ENCODE results near the gene STK26. TPM values are rescaled to one million over a fixed set of nuclear protein-coding genes. Genes with fewer than 3 reads are reported as not detected.

STK26 gene
- total and polyA plus RNA-seq, 2 of the 13 experiments (the other 11 are each of a cell fraction or from before 2014, with no cell fraction given), result 16.9 to 47.9 TPM

GRCh38 chrX:132004728-132005127 is 18.4 kb upstream of the STK26 start:
- H3K27ac ChIP-seq (ENCODE audit: extremely low read length, insufficient read depth, low read length), result no peak overlapping the region
- no peak for DNase-seq (ENCODE audit: low spot score)
- no peaks in the 10 kb centered on the region for H3K27me3 ChIP-seq (ENCODE audit: control insufficient read depth in 1 of 2, insufficient read depth in 2 of 2, low read length in 2 of 2)
- no peak for FAIRE-seq
- in situ Hi-C loops (cut with HindIII; ENCODE audit: extremely low pct_ligation_motif_present, low pct_unique_long_range_greater_than_20kb), result no loop called here
- H3K4me3 ChIP-seq (replicated peaks in 1 of 3; ENCODE audit: insufficient read depth in 1 of 3, low read depth in 2 of 3, low read length in 3 of 3), result no peak overlapping the region
- no peaks in the 10 kb centered on the region for H3K9me3 ChIP-seq (ENCODE audit: low read length)
- H4K20me1 ChIP-seq (ENCODE audit: insufficient read depth, low read length), result no peaks in the 10 kb centered on the region
- BruUV-seq (replicated peaks), result no TSS peak
- no peaks in the 10 kb centered on the region for H3K79me2 ChIP-seq (ENCODE audit: insufficient read depth, low read length)
- no peak for ATAC-seq
- no peaks in the 10 kb centered on the region for H3K36me3 ChIP-seq (replicated peaks in 1 of 2; ENCODE audit: control insufficient read depth in 1 of 2, insufficient read depth in 2 of 2, low read length in 2 of 2)
- ChIA-PET CTCF (ENCODE audit: low intra/inter-chr PET ratio, low total read pairs) (no interaction called here), POLR2A (no interaction called here)
- H3K4me2 ChIP-seq (ENCODE audit: low read depth, low read length), result no peak overlapping the region
- no peak overlapping the region for H3K9ac ChIP-seq (ENCODE audit: insufficient read depth, low read depth, low read length)
- H3K4me1 ChIP-seq (ENCODE audit: insufficient read depth, low read length), result peaks cover 34% of the 10 kb centered on the region
- intact Hi-C loops (cut with micrococcal nuclease; ENCODE audit: unreplicated experiment), result no loop called here
- WGBS (ENCODE audit: low lambda C conversion rate), result 71% methylated on average over 4 of the region's 4 CpGs
- H2AFZ ChIP-seq (ENCODE audit: low read length), result no peak overlapping the region
- no peak for TF ChIP-seq ZNF569 (CRISPR knock-in tag; IDR thresholded peaks at IDR 0.05; ENCODE audit: borderline replicate concordance)
- TF ChIP-seq ATF4 (CRISPR knock-in tag; IDR thresholded peaks at IDR 0.05), result no peak
- no peak for TF ChIP-seq ZNF558 (CRISPR knock-in tag; IDR thresholded peaks at IDR 0.05; ENCODE audit: borderline replicate concordance)
- TF ChIP-seq HIC2 (CRISPR knock-in tag; IDR thresholded peaks at IDR 0.05; ENCODE audit: low read depth), result no peak
- no peak for TF ChIP-seq ZKSCAN8 (CRISPR knock-in tag; IDR thresholded peaks at IDR 0.05; ENCODE audit: borderline replicate concordance)
- no peak for TF ChIP-seq ZBTB4 (CRISPR knock-in tag; IDR thresholded peaks at IDR 0.05; ENCODE audit: borderline replicate concordance)
- no peak for TF ChIP-seq HMGXB3 (CRISPR knock-in tag; IDR thresholded peaks at IDR 0.05; ENCODE audit: borderline replicate concordance)
- no peak for TF ChIP-seq TERF1 (CRISPR knock-in tag; IDR thresholded peaks at IDR 0.05)
- no peak for TF ChIP-seq ZNF282 (IDR thresholded peaks at IDR 0.05; ENCODE audit: partially characterized antibody)
- no peak for TF ChIP-seq ZNF274 (CRISPR knock-in tag; IDR thresholded peaks at IDR 0.05)
